ENCODE data around the gene PI16.
A peak's percentile ranks its signal among the peaks of the same experiment; 100 is the strongest.

Gene PI16, protein sequence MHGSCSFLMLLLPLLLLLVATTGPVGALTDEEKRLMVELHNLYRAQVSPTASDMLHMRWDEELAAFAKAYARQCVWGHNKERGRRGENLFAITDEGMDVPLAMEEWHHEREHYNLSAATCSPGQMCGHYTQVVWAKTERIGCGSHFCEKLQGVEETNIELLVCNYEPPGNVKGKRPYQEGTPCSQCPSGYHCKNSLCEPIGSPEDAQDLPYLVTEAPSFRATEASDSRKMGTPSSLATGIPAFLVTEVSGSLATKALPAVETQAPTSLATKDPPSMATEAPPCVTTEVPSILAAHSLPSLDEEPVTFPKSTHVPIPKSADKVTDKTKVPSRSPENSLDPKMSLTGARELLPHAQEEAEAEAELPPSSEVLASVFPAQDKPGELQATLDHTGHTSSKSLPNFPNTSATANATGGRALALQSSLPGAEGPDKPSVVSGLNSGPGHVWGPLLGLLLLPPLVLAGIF

DNA sequence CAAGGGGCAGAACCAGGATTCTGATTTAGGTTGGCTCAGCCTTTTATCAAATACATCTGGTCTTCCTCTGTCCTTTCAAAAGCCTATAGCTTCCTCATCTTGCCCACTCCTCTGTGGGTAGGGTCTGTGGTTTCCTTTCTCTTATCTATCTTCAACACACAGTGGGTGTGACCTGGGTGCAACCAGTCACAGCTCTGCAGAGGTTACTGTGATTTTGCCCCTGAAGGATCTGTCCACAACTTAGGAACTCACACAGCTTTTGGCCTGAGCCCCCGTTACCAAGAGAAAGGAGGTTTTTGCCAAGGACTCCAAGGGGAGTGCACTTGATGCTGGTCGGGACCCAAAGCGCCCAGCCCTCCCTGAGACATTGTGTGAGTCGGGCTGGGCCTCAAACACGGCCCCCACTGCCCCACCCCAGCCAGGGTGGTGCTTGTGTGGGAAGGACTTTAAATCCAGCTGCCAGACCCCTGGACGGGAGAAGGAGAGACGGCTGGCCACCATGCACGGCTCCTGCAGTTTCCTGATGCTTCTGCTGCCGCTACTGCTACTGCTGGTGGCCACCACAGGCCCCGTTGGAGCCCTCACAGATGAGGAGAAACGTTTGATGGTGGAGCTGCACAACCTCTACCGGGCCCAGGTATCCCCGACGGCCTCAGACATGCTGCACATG lies at the start of gene PI16:
Gene PI16, plus strand, starts transcription at position 477 of the 670 bp plus-strand sequence. Its CDS starts 23 bp downstream, at position 500.
- no peak for DNase-seq (ENCODE audit: low spot score)

DNA sequence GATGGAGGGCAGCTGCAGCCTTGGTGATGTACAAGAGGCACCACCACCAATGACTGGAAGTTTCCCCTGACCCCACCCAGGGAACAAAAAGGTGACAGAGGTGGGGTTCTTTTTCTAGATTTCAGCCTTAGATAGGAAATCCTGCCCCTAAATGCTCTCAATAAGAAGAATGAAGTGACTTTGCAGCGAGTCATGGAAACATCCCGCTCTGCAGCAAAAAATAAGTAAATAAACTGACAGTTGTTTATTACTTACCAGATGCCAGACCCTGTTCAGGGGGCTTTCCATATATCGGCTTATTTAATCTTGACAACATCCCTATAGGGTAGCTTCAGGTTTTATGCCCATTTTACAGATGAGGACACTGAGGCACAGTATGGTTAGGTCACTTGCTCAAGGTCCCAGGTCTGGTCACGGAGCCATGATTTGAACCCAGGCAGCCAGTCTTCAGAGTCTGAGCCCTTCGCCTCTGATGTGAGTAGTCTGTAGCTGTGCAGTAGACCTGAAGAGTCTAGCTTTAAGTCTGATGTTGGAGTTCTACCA lies 49.6 kb upstream of the PI16 start:
- DNase-seq (ENCODE audit: low spot score): no peak

DNA sequence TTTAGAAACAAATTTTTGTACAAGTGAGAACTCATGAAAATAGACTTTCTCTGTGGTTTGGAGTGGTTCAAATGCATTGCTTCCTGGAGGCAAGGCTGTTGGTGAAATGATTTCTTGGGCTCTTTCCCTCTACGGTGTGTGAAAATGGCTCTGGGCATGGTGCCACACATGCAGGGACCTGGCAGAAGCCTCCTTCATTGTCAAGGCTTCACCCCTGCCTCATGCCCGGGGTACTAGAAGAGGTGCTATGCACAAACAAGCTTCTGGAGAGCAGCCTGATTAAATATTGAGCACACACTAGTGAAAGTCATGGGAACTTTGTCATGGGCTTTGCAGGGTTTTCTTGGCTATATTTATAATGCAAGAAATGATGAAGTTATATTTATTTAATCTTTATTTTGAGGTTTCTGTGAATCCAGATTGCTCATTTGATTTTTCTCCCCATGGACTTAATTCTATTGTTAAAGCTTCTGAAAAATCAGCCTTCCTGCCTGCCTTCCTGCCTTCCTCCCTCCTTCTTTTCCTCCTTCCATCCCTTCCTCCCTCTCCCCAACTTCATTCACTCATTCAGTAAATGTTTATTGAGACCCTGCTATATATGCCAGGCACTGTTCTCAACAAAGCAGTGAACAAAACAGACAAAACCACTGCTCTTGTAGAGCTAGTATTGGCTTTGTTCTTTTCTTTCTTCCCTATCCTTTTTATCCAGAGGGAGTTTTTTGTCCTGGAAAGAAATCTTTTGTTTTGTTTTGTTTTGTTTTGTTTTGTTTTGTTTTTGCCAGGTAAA lies 47.8 kb upstream of the PI16 start:
- no peak for DNase-seq (ENCODE audit: low spot score)

DNA sequence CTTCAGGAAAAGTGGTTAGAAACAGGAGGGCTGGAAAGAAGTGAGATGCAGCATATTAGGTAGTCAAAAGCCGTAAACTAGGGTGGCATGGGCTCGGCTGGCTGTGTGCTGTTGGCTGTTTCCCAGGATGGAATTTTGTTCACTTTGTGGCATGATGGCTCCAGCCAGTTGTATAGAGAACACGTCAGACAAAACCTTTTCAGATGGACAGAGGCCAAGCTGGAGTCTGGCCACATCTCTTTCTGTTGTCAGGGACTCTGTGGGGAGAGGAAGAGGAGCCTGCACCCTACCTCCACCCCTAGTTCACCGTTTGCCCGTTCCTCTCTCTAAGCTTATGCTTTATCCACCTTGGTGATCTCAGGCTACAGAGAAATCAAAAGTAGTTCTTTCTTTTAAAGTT lies 46.8 kb upstream of the PI16 start:
- no peak for DNase-seq (ENCODE audit: low spot score)

DNA sequence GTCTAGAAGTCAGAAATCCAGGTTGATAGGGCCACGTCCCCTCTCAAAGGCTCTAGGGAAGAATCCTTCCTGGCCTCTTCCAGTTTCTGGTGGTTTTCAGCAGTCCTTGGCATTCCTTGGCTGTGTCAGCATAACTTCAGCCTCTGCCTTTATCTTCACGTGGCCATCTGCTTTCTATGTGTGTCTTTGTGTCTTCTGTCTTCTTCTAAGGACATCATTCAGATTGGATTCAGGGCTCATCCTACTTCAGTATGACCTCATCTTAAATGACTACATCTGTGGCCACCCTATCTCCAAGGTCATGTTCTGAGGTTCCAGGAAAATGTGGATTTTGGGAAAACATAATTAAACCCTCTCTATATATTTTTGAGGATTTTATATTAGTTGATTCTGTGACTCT lies 45.8 kb upstream of the PI16 start:
- DNase-seq (ENCODE audit: low spot score): no peak

DNA sequence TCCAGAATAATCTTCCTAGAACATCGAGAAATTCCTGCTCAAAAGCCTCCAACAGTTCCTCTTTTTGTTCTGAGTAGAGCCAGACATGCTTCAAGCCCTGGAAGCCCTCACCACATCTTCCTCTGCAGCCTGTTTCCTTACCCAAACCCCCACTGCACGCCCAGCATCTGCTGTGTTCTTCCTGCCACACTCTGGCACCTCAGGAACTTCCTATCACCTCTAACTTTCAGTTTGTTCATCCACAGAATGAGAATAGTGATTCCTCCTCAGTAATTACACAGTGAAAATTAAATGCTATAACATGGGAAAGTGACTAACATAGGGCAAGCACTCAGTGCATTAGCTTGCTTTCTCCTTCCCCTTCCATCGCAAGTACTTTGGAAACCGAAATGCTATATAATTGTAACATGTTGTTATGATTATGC lies 42.5 kb upstream of the PI16 start:
- DNase-seq (ENCODE audit: low spot score): no peak

DNA sequence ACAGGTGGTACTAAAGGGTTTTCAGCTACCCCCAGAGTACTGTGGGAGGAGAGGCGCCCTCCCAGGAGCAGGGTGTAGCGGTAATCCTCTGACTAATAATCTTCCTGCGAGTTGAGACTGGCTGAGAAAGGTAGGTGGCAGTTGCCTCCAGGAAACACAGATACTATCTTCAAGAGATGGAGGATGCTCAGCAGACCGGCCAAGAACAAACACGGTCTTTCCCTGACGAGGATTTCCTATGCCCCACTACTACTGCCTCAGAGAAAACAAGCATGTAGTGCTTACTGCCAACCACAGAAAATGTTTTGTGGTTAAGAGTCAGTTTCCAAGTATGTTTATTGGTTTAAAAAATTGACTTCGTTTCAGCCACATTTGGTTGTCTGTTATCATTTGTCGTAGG lies 42.0 kb upstream of the PI16 start:
- DNase-seq (ENCODE audit: low spot score): no peak

DNA sequence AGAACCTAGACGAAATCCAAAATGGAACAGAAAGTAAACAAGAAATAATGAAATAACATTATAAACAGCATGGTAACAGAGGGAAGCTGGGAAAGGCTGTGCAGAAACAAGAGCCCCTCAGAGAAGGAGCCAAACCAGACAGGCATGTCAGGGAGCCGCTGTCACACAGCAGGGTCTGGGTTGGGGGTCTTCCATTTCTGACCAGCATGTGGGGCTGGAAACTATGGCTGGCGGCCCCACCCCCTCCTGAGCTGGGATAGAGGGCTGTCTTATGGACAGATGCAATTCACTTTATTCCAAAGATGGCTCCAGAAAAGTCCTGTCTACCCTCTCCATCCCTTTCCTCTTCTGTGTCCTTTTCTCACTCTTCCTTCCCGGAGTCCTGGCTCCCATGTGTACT lies 41.5 kb upstream of the PI16 start:
- DNase-seq (ENCODE audit: low spot score): no peak

DNA sequence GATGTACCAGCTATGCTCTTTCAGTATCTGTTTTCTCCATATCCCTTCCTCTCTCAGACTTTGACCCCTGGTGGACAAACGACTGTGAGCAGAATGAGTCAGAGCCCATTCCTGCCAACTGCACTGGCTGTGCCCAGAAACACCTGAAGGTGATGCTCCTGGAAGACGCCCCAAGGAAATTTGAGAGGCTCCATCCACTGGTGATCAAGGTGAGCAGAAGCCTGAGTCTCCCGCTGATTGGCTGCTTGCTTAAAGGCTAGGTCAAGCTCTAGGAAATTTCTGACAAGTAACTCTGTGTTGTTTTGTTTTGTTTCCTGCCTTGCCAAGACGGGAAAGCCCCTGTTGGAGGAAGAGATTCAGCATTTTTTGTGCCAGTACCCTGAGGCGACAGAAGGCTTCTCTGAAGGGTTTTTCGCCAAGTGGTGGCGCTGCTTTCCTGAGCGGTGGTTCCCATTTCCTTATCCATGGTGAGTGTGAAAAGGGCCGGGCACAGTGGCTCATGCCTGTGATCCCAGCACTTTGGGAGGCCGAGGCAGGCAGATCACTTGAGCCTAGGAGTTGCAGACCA lies 40.2 kb upstream of the PI16 start:
- peak; percentile 20 for DNase-seq (ENCODE audit: low spot score)

DNA sequence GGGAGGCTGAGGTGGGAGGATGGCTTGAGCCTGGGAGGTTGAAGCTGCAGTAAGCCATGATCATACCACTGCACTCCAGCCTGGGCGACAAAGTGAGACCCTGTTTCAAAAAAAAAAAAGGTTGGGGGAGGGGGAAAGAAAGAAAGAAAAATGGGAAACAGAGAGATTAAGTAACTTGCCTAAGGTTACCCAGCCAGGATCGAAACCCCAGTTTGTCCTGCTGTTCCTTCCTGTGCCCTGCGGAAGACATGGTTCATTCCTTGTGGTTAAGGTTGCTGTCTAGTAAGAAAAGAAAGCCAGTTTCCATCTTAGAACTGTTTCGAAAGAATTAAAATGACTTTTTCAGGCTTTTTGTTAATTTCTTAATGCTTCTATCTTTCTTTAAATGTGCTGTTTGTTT lies 38.9 kb upstream of the PI16 start:
- DNase-seq (ENCODE audit: low spot score): no peak

DNA sequence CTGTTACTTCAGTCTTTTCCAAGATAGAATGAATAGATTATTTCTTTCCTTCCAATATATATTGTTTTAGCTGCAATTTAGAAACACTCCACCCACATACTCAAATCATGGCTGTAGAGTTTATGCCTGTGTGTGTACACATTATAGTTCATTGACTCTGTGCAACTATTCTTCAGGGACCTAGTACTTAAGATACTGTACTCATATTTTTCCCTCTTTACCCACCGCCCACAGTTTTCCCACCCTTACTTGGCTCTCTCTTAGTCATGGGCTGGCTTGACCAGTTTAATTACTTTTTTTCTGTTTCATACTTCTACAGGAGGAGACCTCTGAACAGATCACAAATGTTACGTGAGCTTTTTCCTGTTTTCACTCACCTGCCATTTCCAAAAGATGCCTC lies 38.4 kb upstream of the PI16 start:
- no peak for DNase-seq (ENCODE audit: low spot score)

DNA sequence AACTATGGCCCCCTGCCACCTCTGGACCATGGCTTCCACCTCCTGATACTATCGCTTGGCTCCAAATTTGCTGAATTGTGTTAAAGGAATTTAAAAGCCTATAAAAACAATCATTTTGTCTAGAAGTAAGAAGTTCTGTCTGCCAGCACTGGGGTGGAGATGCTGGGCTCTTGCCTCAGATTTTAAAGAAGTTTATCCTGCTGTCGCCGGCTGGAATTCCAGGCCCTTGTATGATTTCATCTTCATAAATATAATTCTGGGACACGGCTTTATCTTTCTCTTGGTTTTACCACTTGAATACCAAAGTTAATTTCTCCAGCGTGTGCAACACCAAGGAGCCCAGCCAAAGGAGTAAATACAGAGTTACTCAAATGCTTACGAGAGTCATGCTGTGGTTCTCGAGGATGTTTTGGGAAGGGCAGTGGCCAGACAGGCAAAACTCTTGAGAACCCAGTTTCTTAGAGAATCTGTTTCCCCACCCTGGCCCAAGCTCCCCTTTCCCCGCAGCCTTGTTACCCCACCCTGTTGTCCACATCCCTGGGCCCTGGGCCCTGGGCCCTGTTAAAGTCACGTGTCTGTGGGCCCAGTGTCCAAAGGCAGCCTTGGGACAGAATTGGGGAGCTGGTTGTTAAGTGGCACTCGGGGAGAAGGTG lies 36.9 kb upstream of the PI16 start:
- DNase-seq (ENCODE audit: low spot score): no peak

DNA sequence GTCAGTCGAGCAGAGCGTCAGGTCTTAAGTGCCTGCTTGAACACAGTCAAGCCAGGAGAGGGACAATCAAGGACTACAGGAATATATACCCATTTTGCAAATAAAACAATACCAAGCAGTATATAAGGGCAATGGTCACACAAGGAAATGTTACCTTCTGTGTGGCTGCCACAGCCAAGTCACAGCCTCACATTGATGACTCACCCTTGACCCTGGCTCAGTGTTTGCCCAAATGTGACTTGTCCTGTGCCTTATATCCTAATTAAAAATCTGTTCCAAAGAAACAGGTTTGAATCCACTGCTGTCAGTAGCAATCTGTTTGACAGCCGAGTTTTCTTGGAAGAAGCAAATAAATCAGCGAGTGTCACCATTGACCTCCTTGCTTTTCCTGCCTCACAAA lies 34.5 kb upstream of the PI16 start:
- DNase-seq (ENCODE audit: low spot score): no peak

DNA sequence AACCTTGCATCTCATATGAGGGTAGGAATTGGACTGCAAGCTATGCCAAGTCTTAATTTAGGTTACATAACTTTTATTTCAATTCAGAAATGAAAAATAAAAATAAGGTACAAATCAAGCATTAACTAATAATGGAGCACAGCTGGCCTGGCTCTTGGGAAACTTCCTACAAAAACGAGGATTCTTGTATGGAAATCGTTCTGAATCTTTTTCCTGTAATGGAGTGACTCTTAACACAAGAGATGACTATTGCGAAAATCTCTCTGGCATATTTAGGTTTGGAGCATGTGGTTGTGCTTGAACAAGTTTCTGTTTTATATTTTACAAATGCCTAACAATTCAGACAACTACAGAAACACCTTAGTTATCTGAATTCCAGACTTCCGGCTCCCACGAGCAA lies 34.0 kb upstream of the PI16 start:
- DNase-seq (ENCODE audit: low spot score): no peak

DNA sequence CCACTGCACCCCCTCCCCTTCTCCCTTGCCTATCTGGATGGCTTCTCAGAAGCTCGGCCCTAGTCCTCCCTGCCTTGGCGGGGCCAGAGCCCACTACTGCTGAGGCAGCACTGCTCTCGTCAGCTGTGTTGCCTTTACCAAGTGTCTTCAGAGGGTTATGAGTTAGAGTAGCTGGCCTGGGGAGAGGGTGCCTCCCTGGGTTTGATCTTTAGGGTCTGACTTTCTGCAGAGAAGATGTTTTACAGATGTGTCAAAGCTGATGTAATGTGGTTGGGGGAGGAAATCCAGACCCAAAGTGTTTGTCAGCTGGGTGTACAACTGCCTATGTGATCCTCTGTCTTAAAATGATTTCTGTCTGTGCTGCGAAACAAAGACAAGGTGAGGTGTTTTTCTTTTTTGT lies 30.4 kb upstream of the PI16 start:
- no peak for DNase-seq (ENCODE audit: low spot score)

DNA sequence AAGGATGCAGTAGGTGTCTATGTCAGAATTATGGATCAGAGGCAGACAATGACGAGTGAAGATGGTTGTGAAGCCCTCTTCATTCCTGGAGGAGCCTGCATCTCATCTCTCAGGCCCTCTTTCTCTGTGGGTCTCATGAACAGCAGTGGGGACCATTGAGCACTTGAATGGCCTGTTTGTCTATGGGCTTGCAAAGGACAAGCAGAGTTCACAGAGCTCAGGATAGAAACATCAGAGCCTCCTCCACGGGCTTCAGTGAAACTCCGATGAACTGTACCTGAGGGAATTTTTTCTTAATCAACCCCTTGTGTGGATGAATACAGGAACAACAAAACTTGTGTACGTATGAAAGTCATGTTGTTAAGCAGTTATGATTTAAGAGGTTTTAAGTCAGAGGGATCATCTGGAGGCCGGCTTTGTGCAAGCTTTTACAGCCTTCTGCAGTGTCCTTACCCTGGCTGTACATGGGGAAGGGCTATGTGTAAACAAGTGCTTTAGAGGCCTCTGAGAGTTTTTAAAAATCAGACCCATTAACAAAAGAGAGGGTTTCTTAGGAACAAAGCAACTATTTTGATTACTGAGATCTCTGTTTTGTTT lies 29.7 kb upstream of the PI16 start:
- DNase-seq (ENCODE audit: low spot score): no peak

DNA sequence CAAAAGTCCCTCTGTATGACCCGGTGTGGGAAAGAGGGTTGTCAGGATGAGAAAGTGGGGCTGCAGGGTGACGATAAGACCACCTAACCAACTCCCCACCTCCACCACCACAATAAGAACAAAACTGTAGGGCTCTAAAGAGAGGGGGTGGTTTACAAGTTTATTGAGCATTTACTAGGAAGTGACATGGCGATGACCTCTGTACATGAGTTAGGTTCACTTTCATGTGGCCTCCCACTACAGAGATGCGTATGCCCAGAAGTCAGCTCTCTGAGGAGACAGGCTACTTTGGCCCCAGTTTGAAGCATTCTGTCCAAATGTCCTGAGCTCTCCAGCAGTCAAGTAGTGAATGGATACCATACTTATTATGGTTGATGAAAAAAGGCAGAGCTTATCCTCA lies 28.7 kb upstream of the PI16 start:
- no peak for DNase-seq (ENCODE audit: low spot score)

DNA sequence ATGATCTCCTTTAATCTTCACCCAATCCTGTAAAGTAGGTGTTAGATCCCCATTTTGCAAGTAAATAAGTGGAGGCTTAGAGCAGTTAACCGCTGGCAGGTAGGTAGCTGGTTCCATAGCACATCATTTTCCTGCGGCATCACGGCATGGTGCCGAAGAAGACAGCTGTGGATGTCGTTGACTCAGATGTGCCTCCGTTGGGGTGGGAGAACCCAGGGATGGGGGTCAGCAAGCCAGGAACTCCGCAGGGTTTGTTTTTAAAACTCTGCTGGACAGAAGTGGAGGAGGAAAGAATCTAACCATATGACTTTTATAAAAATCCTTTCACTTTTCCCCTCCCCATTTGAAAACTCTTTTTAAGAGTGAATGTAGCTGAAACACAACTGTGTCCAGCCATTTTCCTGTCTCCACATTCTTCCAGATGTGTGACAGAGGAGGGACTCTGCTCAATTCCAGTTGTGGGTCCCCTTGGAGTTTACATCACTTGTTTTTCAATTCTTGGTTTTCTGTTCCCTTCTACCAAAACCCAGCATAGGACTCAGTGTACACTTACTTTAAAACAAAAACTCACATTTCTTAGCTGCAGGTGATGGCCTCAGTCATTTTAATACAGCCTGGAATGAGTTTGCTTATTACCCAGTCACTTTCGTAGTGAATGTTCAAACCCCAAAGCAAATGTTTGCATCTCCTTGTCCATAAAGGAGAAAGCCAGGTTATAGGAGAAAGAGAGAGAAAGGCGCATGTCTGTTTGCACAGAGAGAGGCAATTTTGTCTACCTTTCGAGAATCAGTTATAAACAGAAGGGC lies 27.6 kb upstream of the PI16 start:
- no peak for DNase-seq (ENCODE audit: low spot score)

DNA sequence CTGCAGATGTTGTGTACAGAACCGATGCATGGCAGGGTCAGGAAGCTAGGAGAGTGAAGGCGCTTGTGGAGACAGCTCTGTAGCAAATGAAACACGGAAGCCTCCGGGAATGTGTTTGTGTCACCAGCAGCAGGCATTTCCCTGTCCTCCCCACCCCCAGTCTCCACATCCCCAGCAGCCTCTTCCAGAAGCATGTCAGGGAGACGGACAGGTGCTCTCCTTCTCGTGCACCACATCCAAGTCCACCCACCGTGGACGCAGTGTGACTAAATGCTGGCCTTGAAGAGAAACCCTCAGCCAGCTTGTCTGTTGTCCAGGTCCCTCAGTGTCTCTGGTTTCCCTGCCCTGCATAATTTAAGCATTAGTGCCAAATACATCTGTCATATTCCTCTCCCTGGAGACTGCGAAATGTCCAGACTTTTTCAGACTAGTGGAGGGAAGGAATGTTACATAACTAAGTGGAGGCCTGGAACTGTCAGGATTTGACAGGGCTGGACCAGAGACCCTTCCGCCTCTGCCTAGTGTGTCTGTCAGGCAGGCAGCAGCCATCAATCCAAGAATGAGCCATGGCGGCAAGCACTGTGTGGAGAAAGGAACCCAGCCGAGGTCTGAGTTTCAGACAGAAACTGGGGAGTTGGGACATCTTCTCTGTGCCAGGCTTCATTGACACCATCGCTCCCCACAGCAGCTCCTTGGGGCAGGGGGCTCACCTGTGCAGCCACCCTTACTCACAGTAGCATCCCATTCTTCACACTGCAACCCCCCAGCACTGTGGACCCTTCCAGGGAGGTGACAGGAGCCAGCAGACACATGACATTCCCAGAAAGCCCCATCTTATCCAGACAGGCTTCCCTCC lies 26.6 kb upstream of the PI16 start:
- DNase-seq (ENCODE audit: low spot score): no peak

DNA sequence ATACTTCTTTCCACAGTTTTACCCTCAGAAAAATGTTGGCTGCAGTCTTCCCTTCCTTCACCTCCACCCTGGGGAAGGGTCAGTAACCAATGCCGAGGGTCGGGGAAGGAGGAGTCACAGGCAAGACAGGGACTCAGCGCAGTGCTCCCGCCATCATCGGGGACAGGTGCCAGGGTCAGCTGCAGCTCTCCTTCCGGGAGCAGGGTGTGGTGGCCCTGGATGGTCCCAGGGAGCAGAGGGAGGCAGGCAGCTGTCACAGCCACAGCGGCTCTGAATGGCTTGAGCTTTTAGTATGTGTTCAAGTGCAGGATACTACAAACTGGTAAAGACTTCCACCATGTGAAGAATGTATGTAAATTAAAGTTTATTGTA lies 26.0 kb upstream of the PI16 start:
- no peak for DNase-seq (ENCODE audit: low spot score)
